SU-DHL-6 (cell line): ENCODE measurements around the gene TDRD9.

Experiments used
- EZH2phosphoT487 ChIP-seq: fragments of 200-600 bp; sonication (generic), shearing (Covaris generic); conservative IDR thresholded peaks from 2 replicates; pipeline ENCODE4 v1.6.1; 2018; ENCODE audit warnings: mild to moderate bottlenecking, antibody characterized with exemption, low read length, moderate library complexity, mixed read lengths
- TF ChIP-seq, protein P1 (sequence below): fragments of 200-600 bp; sonication (generic); IDR thresholded peaks from one replicate; pipeline ENCODE4 v1.5.1; 2017; ENCODE audit warnings: antibody characterized with exemption, mild to moderate bottlenecking, low read length, moderate library complexity; ENCODE audit not compliant: insufficient read depth, poor library complexity, severe bottlenecking

DNA sequence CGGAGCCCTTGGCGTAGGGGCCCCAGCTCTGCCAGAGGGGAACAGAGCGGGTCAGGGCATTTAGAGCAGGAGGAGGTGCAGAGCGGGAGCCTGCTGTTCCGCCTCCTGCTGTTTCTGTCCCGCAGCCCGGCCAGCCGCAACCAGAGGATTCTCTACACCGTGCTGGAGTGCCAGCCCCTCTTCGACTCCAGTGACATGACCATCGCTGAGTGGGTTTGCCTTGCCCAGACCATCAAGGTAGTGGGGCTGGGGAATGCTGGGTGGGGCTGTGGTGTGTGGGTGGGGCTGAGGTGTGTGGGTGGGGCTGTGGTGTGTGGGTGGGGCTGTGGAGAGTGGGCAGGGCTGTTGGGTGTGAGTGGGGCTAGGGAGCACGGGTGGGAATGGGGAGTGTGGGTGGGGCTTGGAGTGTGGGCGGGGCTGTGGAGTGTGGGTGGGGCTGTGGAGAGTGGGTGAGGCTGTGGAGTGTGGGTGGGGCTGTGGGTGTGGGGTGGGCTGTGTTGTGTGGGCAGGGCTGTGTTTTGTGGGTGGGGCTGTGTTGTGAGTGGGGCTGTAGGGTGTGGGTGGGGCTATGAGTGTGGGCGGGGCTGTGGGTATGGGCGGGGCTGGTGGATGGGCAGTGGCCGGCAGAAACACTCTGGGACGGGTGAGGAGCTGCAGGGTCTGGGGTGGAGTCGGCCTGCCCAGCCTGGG lies 165.3 kb downstream of the TDRD9 start:
- TF ChIP-seq, protein P1, sequence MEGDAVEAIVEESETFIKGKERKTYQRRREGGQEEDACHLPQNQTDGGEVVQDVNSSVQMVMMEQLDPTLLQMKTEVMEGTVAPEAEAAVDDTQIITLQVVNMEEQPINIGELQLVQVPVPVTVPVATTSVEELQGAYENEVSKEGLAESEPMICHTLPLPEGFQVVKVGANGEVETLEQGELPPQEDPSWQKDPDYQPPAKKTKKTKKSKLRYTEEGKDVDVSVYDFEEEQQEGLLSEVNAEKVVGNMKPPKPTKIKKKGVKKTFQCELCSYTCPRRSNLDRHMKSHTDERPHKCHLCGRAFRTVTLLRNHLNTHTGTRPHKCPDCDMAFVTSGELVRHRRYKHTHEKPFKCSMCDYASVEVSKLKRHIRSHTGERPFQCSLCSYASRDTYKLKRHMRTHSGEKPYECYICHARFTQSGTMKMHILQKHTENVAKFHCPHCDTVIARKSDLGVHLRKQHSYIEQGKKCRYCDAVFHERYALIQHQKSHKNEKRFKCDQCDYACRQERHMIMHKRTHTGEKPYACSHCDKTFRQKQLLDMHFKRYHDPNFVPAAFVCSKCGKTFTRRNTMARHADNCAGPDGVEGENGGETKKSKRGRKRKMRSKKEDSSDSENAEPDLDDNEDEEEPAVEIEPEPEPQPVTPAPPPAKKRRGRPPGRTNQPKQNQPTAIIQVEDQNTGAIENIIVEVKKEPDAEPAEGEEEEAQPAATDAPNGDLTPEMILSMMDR = no peak
- no peak for TF ChIP-seq EZH2phosphoT487
